ENCODE data around the gene GRIK4. TPM values are rescaled to one million over a fixed set of nuclear protein-coding genes. Genes with fewer than 3 reads are reported as not detected.

GRIK4 gene
- polyA plus RNA-seq, 1 experiment = not detected

- DNase-seq (ENCODE audit: low read depth) = no peak
- H3K4me3 ChIP-seq (ENCODE audit: low read depth, low read length) = no peak overlapping the region
- CTCF ChIA-PET = no interaction called here
- TF ChIP-seq, protein P1, sequence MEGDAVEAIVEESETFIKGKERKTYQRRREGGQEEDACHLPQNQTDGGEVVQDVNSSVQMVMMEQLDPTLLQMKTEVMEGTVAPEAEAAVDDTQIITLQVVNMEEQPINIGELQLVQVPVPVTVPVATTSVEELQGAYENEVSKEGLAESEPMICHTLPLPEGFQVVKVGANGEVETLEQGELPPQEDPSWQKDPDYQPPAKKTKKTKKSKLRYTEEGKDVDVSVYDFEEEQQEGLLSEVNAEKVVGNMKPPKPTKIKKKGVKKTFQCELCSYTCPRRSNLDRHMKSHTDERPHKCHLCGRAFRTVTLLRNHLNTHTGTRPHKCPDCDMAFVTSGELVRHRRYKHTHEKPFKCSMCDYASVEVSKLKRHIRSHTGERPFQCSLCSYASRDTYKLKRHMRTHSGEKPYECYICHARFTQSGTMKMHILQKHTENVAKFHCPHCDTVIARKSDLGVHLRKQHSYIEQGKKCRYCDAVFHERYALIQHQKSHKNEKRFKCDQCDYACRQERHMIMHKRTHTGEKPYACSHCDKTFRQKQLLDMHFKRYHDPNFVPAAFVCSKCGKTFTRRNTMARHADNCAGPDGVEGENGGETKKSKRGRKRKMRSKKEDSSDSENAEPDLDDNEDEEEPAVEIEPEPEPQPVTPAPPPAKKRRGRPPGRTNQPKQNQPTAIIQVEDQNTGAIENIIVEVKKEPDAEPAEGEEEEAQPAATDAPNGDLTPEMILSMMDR (IDR thresholded peaks at IDR 0.05; ENCODE audit: insufficient read depth, low read depth, low read length) = no peak
- no peaks in the 10 kb centered on the region for H3K36me3 ChIP-seq (ENCODE audit: control insufficient read depth, insufficient read depth, low read length)
- POLR2A ChIA-PET = no interaction called here
- H3K27me3 ChIP-seq (ENCODE audit: control insufficient read depth, insufficient read depth, low read length) = no peaks in the 10 kb centered on the region; the same call in 1 of the 2 replicates
Observed at GRCh38 chr11:120940160-120940848, 428.8 kb downstream of the GRIK4 start.

DNA sequence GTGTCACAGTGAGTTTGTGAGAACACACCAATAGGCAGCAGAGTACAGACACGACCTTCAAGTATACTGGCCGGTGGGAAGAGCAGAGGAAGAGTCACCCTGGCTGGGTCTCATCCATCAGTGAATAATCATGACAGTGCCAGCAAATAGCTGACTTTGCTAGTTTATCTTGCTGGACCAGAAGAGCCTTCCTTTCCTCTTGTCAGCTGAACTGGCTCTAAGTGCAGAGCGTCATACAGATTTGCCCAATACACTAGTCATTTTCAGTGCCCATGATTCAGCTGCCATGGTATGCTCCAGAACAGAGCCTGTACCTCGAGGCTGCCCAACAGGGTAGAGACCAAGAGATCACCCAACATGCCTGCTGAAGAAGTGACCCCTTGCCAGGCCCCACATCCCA is 429.5 kb downstream of the GRIK4 start:
- CTCF ChIA-PET = interaction anchor here (0.8 to 1.0 kb wide), 2 partner anchors 11 kb away, joined by 3 read pairs; no protein-coding TSS in a partner anchor
- TF ChIP-seq, protein P1 (IDR thresholded peaks at IDR 0.05; ENCODE audit: insufficient read depth, low read depth, low read length) = no peak
- no peak for DNase-seq (ENCODE audit: low read depth)

DNA sequence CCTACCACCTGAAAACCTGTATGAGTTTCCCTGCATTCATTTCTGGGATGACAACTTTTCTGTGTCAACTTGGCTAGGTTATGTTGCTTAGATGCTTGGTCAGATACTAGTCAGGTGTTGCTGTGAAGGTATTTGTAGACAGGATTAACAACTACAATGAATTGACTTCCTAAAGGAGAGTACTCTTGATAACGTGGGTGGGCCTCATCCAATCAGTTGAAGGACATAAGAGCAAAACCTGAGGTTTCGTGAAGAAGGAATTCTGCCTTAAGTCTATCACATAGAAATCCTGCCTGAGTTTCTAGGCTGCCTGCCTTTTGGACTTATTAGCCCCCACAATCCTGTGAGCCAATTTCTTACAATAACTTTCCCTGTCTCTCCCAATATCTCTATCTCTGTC is 431.2 kb downstream of the GRIK4 start:
- DNase-seq (ENCODE audit: low read depth) = no peak
- ChIA-PET CTCF (no interaction called here), POLR2A (no interaction called here)
- no peaks in the 10 kb centered on the region; the same call in 1 of the 2 replicates for H3K27me3 ChIP-seq (ENCODE audit: control insufficient read depth, insufficient read depth, low read length)
- TF ChIP-seq, protein P1 (IDR thresholded peaks at IDR 0.05; ENCODE audit: insufficient read depth, low read depth, low read length) = no peak
- no peak overlapping the region for H3K4me3 ChIP-seq (ENCODE audit: low read depth, low read length)
- no peaks in the 10 kb centered on the region for H3K36me3 ChIP-seq (ENCODE audit: control insufficient read depth, insufficient read depth, low read length)

More for the DNA sequence above, 429.5 kb downstream of the GRIK4 start:
- Histone ChIP-seq H3K4me3 (ENCODE audit: low read depth, low read length) (no peak overlapping the region), H3K27me3 (ENCODE audit: control insufficient read depth, insufficient read depth, low read length) (no peaks in the 10 kb centered on the region; the same call in 1 of the 2 replicates), H3K36me3 (ENCODE audit: control insufficient read depth, insufficient read depth, low read length) (no peaks in the 10 kb centered on the region)
- POLR2A ChIA-PET = no interaction called here

DNA sequence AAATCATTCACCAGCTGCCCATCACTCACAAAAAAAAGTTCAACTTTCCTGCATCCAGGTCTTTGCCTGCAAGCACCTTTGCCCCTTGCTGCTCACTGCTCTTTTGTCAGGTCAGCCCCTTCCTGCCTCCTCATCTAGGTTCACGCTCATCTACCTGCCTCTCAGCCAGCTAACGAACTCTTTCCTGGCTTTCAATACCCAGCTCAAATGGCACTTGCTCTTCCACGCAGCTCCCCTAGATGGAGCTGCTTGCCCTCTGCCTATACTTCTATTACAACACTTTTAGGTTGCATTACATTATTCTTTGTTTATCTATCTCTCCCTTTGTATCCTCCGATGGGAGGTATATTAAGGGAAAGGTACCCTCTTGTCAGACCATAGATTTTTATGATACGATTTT is 433.5 kb downstream of the GRIK4 start:
- ChIA-PET CTCF (interaction anchor here (0.8 kb wide), 1 partner anchor 29 kb away, joined by 4 read pairs; no protein-coding TSS in a partner anchor), POLR2A (no interaction called here)
- Histone ChIP-seq H3K27me3 (ENCODE audit: control insufficient read depth, insufficient read depth, low read length) (no peaks in the 10 kb centered on the region), H3K4me3 (ENCODE audit: low read depth, low read length) (no peak overlapping the region), H3K36me3 (ENCODE audit: control insufficient read depth, insufficient read depth, low read length) (no peaks in the 10 kb centered on the region)
- TF ChIP-seq, protein P1 (IDR thresholded peaks at IDR 0.05; ENCODE audit: insufficient read depth, low read depth, low read length) = peak; percentile 37
- no peak for DNase-seq (ENCODE audit: low read depth)

DNA sequence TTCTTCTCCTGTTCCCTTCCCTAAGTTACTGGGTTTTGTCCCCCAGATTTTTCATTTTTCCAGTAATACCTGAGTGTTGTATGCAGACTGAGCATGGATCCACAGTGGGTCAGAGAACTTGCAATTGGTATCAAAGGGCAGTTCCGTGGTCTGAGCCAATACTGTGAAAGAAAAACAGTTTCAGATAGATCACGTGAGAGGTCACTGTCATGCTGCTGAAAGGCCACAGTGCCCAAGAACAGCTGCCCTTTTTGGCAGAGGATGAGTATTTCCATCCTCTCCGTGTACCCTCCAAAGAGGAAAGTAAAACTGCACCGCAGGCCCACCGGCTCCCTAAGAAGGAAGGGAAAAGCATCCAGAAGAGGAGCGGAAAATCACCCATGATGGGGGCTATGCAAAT is 439.3 kb downstream of the GRIK4 start:
- POLR2A ChIA-PET = no interaction called here
- no peaks in the 10 kb centered on the region for H3K36me3 ChIP-seq (ENCODE audit: control insufficient read depth, insufficient read depth, low read length)
- TF ChIP-seq, protein P1 (IDR thresholded peaks at IDR 0.05; ENCODE audit: insufficient read depth, low read depth, low read length) = no peak

More for the DNA sequence above, 439.3 kb downstream of the GRIK4 start:
- CTCF ChIA-PET = interaction anchor here (0.8 to 1.6 kb wide), 6 partner anchors 10 to 440 kb away, joined by 3 to 4 read pairs (median 3); no protein-coding TSS in a partner anchor
- no peak for DNase-seq (ENCODE audit: low read depth)
- H3K27me3 ChIP-seq (ENCODE audit: control insufficient read depth, insufficient read depth, low read length) = no peaks in the 10 kb centered on the region; the same call in 1 of the 2 replicates
- H3K4me3 ChIP-seq (ENCODE audit: low read depth, low read length) = no peak overlapping the region

Measured in BJ (cell line).